Esophagus (tissue), 2 donors: ENCODE results near the gene OTP. TPM values are rescaled to one million over a fixed set of nuclear protein-coding genes. Genes with fewer than 3 reads are reported as not detected.

ENCODE experiments used
- H3K27ac ChIP-seq, 2 donors: one replicate each; pipeline ENCODE4 v1.5.1; 2013; ENCODE audit warnings: low read depth in 2 of 2, mild to moderate bottlenecking in 2 of 2, inconsistent platforms in 1 of 2, low read length in 1 of 2, moderate library complexity in 1 of 2
- H3K27me3 ChIP-seq, 2 donors: one replicate each; pipeline ENCODE4 v1.6.1; 2013; ENCODE audit warnings: low read length in 2 of 2, control low read depth in 1 of 2, mild to moderate bottlenecking in 1 of 2; ENCODE audit not compliant: insufficient read depth in 2 of 2, control insufficient read depth in 1 of 2
- H3K36me3 ChIP-seq, 2 donors: one replicate each; pipeline ENCODE4 v1.6.1; 2013; ENCODE audit warnings: low read length in 1 of 2; ENCODE audit not compliant: control insufficient read depth in 2 of 2, insufficient read depth in 2 of 2
- H3K4me1 ChIP-seq, 2 donors: one replicate each; pipeline ENCODE4 v1.6.1; 2013; ENCODE audit warnings: low read length in 1 of 2; ENCODE audit not compliant: control insufficient read depth in 2 of 2, insufficient read depth in 2 of 2
- H3K4me3 ChIP-seq, 2 donors: one replicate each; pipeline ENCODE4 v1.5.1; 2013; ENCODE audit warnings: low read length in 2 of 2, mild to moderate bottlenecking in 2 of 2, low read depth in 1 of 2, moderate library complexity in 1 of 2
- H3K9me3 ChIP-seq, 2 donors: one replicate each; pipeline ENCODE4 v1.6.1; 2013; ENCODE audit warnings: mild to moderate bottlenecking in 2 of 2, low read depth in 1 of 2, low read length in 1 of 2, moderate library complexity in 1 of 2; ENCODE audit not compliant: control insufficient read depth in 2 of 2, insufficient read depth in 1 of 2
- WGBS, 2 donors: extraction: QIAGEN DNeasy Blood & Tissue Kit; methylation state at CpG; one replicate each; pipeline ENCODE4 v1.1.7; 2013; 5-methylcytosine and 5-hydroxymethylcytosine counted together
- polyA plus RNA-seq, 2 donors: library from polyadenylated mRNA; stranded (reverse); fragments of 200-250 nt; gene quantifications; one replicate each; pipeline ENCODE4 v1.2.3, GENCODE V29; 2013
- donor health status: healthy with polysubstance abuse.
- donor health status: Bipolar disorder and iron deficiency.

OTP gene
- polyA plus RNA-seq, 2 donors = not detected

GRCh38 chr5:77640589-77641396 lies 2.3 kb upstream of the OTP start:
- Histone ChIP-seq H3K9me3 (peaks cover 0 to 14% of the 10 kb centered on the region in 2 donors), H3K4me1 (peaks cover 8 to 9% of the 10 kb centered on the region in 2 donors), H3K4me3 (no peak overlapping the region), H3K27me3 (peaks cover 13 to 75% of the 10 kb centered on the region in 2 donors), H3K27ac (no peak overlapping the region), H3K36me3 (no peaks in the 10 kb centered on the region)
- WGBS, 2 donors = 10 to 11% methylated on average over 45 of the region's 45 CpGs

- 14 to 18% methylated on average over 51 to 61 of the region's 61 CpGs for WGBS, 2 donors
- Histone ChIP-seq H3K36me3 (no peaks in the 10 kb centered on the region), H3K9me3 (peaks cover 0 to 14% of the 10 kb centered on the region in 2 donors), H3K27me3 (peaks cover 13 to 60% of the 10 kb centered on the region in 2 donors), H3K27ac (no peak overlapping the region), H3K4me3 (no peak overlapping the region), H3K4me1 (peaks cover 6 to 8% of the 10 kb centered on the region in 2 donors)
These were observed 504 bp upstream of the OTP start for GRCh38 chr5:77638763-77639671.

- H3K9me3 ChIP-seq = peaks cover 0 to 17% of the 10 kb centered on the region in 2 donors
- H3K36me3 ChIP-seq = no peaks in the 10 kb centered on the region
- peaks cover 5 to 6% of the 10 kb centered on the region in 2 donors for H3K4me1 ChIP-seq
- no peak overlapping the region for H3K27ac ChIP-seq
- WGBS, 2 donors = 7 to 10% methylated on average over 36 to 43 of the region's 43 CpGs
- peaks cover 13 to 58% of the 10 kb centered on the region in 2 donors for H3K27me3 ChIP-seq
- H3K4me3 ChIP-seq = no peak overlapping the region
These were observed 1.1 kb downstream of the OTP start for GRCh38 chr5:77637170-77637997.

DNA sequence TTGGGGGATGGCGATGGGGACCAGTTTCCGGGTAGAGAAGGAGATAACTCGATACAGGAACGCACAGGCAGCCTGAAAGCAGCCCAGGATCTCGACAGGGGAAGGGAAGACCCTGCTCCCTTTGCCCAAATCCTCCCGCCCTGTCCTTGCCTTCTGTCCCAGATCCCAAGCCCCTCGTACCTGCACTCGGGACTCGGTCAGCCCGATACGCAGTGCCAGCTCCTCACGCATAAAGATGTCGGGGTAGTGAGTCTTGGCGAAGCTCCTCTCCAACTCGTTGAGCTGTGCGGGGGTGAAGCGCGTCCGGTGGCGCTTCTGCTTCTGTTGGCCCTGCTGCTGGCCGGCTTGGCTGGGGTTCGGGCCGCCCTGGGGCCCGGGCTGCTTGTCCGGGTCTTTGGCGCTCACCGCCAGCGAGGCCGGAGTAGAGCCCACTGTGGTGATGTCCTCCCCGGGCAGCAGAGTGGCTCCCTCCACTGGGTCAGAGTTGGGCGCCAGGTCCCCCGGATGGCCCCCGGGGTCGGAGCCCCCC lies 1.8 kb downstream of the OTP start:
- H3K36me3 ChIP-seq = no peaks in the 10 kb centered on the region
- WGBS, 2 donors = 11% methylated on average over 34 of the region's 34 CpGs
- peaks cover 5 to 6% of the 10 kb centered on the region in 2 donors for H3K4me1 ChIP-seq
- no peak overlapping the region for H3K4me3 ChIP-seq
- H3K9me3 ChIP-seq = peaks cover 0 to 19% of the 10 kb centered on the region in 2 donors
- H3K27me3 ChIP-seq = peaks cover 13 to 60% of the 10 kb centered on the region in 2 donors
- H3K27ac ChIP-seq = no peak overlapping the region

- H3K9me3 ChIP-seq = peaks cover 0 to 19% of the 10 kb centered on the region in 2 donors
- peaks cover 6 to 7% of the 10 kb centered on the region in 2 donors for H3K4me1 ChIP-seq
- H3K4me3 ChIP-seq = no peak overlapping the region
- H3K27me3 ChIP-seq = peaks cover 10 to 59% of the 10 kb centered on the region in 2 donors
- no peaks in the 10 kb centered on the region for H3K36me3 ChIP-seq
- 19 to 22% methylated on average over 30 of the region's 30 CpGs for WGBS, 2 donors
- H3K27ac ChIP-seq = no peak overlapping the region
These were observed 2.4 kb downstream of the OTP start for GRCh38 chr5:77635917-77636640.

DNA sequence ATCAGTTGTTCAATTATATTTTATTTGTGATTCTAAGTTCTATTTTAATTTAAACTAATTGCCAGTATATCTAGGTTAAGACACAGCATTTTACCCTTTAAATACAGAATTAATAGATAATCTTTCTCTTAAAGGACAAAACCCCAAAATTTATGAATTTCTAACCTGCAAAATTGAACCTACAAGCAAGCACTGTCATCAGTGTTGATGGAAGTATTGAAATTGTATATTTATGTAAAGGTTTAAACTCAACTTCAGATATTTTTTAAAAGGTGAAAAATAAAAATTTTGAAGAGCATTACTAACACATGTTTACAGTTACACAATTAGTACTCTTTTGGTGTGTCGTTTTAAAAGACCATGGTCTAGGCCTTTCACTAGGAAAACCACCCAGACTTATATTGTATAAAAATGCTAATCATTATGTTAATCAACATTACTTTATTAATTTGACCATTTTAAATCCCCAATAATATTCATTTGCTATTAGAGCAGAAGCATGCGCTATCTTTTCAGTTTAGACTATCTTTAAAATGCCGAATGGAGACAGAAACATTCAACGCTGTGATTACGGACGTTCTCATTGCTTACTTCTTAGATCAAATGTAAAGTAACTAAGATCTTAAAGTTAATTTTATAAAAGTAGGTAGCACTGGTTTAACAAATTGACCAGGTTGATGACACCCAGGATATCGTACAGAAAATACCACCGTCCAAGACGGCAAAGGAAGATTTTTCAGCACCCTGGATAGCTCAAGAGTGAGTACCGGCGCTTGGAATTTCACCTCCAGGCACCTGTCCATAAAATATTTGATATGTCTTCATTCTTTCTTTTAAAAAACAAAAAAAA lies 3.2 kb downstream of the OTP start:
- Histone ChIP-seq H3K36me3 (no peaks in the 10 kb centered on the region), H3K27me3 (peaks cover 8 to 59% of the 10 kb centered on the region in 2 donors), H3K27ac (no peak overlapping the region), H3K4me1 (peaks cover 10 to 15% of the 10 kb centered on the region in 2 donors), H3K4me3 (no peak overlapping the region), H3K9me3 (peaks cover 0 to 21% of the 10 kb centered on the region in 2 donors)
- WGBS, 2 donors = 23 to 25% methylated on average over 11 of the region's 11 CpGs

GRCh38 chr5:77633709-77634108 lies 4.8 kb downstream of the OTP start:
- H3K4me3 ChIP-seq = no peak overlapping the region
- H3K27ac ChIP-seq = no peak overlapping the region
- no peaks in the 10 kb centered on the region for H3K36me3 ChIP-seq
- WGBS, 2 donors = 21 to 22% methylated on average over 5 of the region's 5 CpGs
- peaks cover 17 to 25% of the 10 kb centered on the region in 2 donors for H3K4me1 ChIP-seq
- peaks cover 0 to 59% of the 10 kb centered on the region in 2 donors for H3K27me3 ChIP-seq
- H3K9me3 ChIP-seq = peaks cover 3 to 20% of the 10 kb centered on the region in 2 donors

DNA sequence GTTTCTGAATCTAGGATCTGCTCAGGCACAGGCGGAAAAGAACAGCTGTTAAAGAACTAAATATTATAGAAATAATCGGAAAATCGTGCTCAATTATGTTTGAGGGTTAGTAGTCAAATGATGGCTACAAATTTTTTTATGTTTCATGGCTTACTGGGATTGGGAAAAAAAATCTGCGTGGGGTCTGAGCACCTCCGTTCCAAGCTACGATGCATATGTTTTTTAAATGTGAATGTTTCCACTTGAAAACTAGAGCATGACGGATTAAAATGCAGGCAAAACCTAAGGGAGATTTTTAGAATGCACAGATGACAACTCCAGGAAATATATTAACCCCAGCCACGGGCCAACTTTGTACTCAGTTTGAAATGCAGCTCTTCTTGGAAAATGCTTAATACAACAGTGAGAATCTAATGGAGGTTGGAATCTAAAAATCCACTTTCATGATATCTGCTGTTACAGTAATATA lies 5.3 kb downstream of the OTP start:
- Histone ChIP-seq H3K27me3 (peaks cover 2 to 60% of the 10 kb centered on the region in 2 donors), H3K4me1 (peaks cover 16 to 26% of the 10 kb centered on the region in 2 donors), H3K27ac (no peak overlapping the region), H3K4me3 (no peak overlapping the region), H3K36me3 (no peaks in the 10 kb centered on the region), H3K9me3 (peaks cover 5 to 20% of the 10 kb centered on the region in 2 donors)
- WGBS, 2 donors = 18 to 22% methylated on average over 8 of the region's 8 CpGs
